ENCODE results near the gene DYDC2.
"Not testable (repeated sequence)": the region's sequence is repeated elsewhere in the genome, so short reads cannot be mapped to it uniquely, and the experiment has no call there.

The DYDC2 gene

GRCh38 chr10:80356563-80356988, at the start of gene DYDC2, which contains the start of gene DYDC1:
TSS of gene DYDC2 (plus strand) at chr10:80356781. CDS start at chr10:80362444, 5,663 bp downstream.
TSS of gene DYDC1 (minus strand) at chr10:80356755. CDS start at chr10:80352601, 4,154 bp downstream.
- DNase-seq (ENCODE audit: low read depth), result no peak

- no peak for DNase-seq (ENCODE audit: low read depth)
Observed at GRCh38 chr10:80313523-80313922, 43.1 kb upstream of the DYDC2 start.

GRCh38 chr10:80315391-80315790, 41.2 kb upstream of the DYDC2 start:
- no peak for DNase-seq (ENCODE audit: low read depth)

GRCh38 chr10:80318742-80319141, 37.8 kb upstream of the DYDC2 start:
- no peak for DNase-seq (ENCODE audit: low read depth)

- no peak for DNase-seq (ENCODE audit: low read depth)
Observed at GRCh38 chr10:80319318-80319717, 37.3 kb upstream of the DYDC2 start.

- no peak for DNase-seq (ENCODE audit: low read depth)
Observed at GRCh38 chr10:80319725-80320290, 36.8 kb upstream of the DYDC2 start.

- no peak for DNase-seq (ENCODE audit: low read depth)
Observed at GRCh38 chr10:80320377-80320776, 36.2 kb upstream of the DYDC2 start.

GRCh38 chr10:80321183-80321582, 35.4 kb upstream of the DYDC2 start:
- DNase-seq (ENCODE audit: low read depth), result no peak

- no peak for DNase-seq (ENCODE audit: low read depth)
Observed at GRCh38 chr10:80322158-80322557, 34.4 kb upstream of the DYDC2 start.

GRCh38 chr10:80322711-80323110, 33.9 kb upstream of the DYDC2 start:
- no peak for DNase-seq (ENCODE audit: low read depth)

- no peak for DNase-seq (ENCODE audit: low read depth)
Observed at GRCh38 chr10:80323311-80323710, 33.3 kb upstream of the DYDC2 start.

- no peak for DNase-seq (ENCODE audit: low read depth)
Observed at GRCh38 chr10:80324086-80324485, 32.5 kb upstream of the DYDC2 start.

- no peak for DNase-seq (ENCODE audit: low read depth)
Observed at GRCh38 chr10:80324891-80325364, 31.7 kb upstream of the DYDC2 start.

- no peak for DNase-seq (ENCODE audit: low read depth)
Observed at GRCh38 chr10:80333983-80334382, 22.6 kb upstream of the DYDC2 start.

- DNase-seq (ENCODE audit: low read depth), result no peak
Observed at GRCh38 chr10:80344276-80344675, 12.3 kb upstream of the DYDC2 start.

GRCh38 chr10:80344912-80345311, 11.7 kb upstream of the DYDC2 start:
- DNase-seq (ENCODE audit: low read depth), result no peak

GRCh38 chr10:80350251-80350650, 6.3 kb upstream of the DYDC2 start:
- no peak for DNase-seq (ENCODE audit: low read depth)

GRCh38 chr10:80351220-80351619, 5.4 kb upstream of the DYDC2 start:
- no peak for DNase-seq (ENCODE audit: low read depth)

- no peak for DNase-seq (ENCODE audit: low read depth)
Observed at GRCh38 chr10:80356989-80357850, 639 bp downstream of the DYDC2 start.

GRCh38 chr10:80357851-80358125, 1.2 kb downstream of the DYDC2 start:
- no peak for DNase-seq (ENCODE audit: low read depth)

GRCh38 chr10:80358925-80359324, 2.3 kb downstream of the DYDC2 start:
- not testable (repeated sequence) for DNase-seq (ENCODE audit: low read depth)

- DNase-seq (ENCODE audit: low read depth), result no peak
Observed at GRCh38 chr10:80359644-80360043, 3.1 kb downstream of the DYDC2 start.

GRCh38 chr10:80365510-80365909, 8.9 kb downstream of the DYDC2 start:
- no peak for DNase-seq (ENCODE audit: low read depth)

- no peak for DNase-seq (ENCODE audit: low read depth)
Observed at GRCh38 chr10:80371467-80371866, 14.9 kb downstream of the DYDC2 start.
